Neural crest cell (in vitro differentiated cells): Measurements from ENCODE around the gene ODF4. TPM values are rescaled to one million over a fixed set of nuclear protein-coding genes. Genes with fewer than 3 reads are reported as not detected.
"Not testable (repeated sequence)": the region's sequence is repeated elsewhere in the genome, so short reads cannot be mapped to it uniquely, and the experiment has no call there.

Source experiments
- DNase-seq: peaks from one replicate; pipeline ENCODE4 v3.0.0; 2021; ENCODE audit warnings: low read depth, mixed read lengths, low spot score
- H3K27ac Mint-ChIP-seq: one replicate; pipeline ENCODE4 v1.8.0; 2021; ENCODE audit warnings: mild to moderate bottlenecking, mixed read lengths; ENCODE audit not compliant: unreplicated experiment
- H3K27me3 Mint-ChIP-seq: 2 replicates; pipeline ENCODE4 v1.8.0; 2021; ENCODE audit warnings: low read depth, mild to moderate bottlenecking, mixed read lengths
- H3K36me3 Mint-ChIP-seq: 2 replicates; pipeline ENCODE4 v1.8.0; 2021; ENCODE audit warnings: low read depth, mild to moderate bottlenecking, mixed read lengths
- H3K4me1 Mint-ChIP-seq: 2 replicates; pipeline ENCODE4 v1.8.0; 2021; ENCODE audit warnings: mixed read lengths
- H3K4me3 Mint-ChIP-seq: one replicate; pipeline ENCODE4 v1.8.0; 2021; ENCODE audit warnings: mild to moderate bottlenecking, mixed read lengths
- H3K9me3 Mint-ChIP-seq: 2 replicates; pipeline ENCODE4 v1.8.0; 2021; ENCODE audit warnings: mixed read lengths
- CTCF ChIP-seq: fragments of 200-600 bp; sonication (generic); conservative IDR thresholded peaks from 2 replicates; pipeline ENCODE4 v1.5.0; 2021; ENCODE audit warnings: antibody characterized with exemption, mild to moderate bottlenecking
- total RNA-seq: library from RNA; stranded (reverse); gene quantifications from 2 replicates; pipeline ENCODE4 v1.2.1, GENCODE V29; 2021

ODF4 gene
- total RNA-seq, 1 donor from 2014 or later = not detected

- TF ChIP-seq CTCF = no peak
- no peaks in the 10 kb centered on the region for H3K9me3 Mint-ChIP-seq
Measured at GRCh38 chr17:8392674-8393469, 53.2 kb downstream of the ODF4 start.

GRCh38 chr17:8393470-8394231 lies 54.0 kb downstream of the ODF4 start:
- Mint-ChIP-seq H3K4me3 (no peak overlapping the region), H3K4me1 (no peaks in the 10 kb centered on the region), H3K27ac (no peak overlapping the region), H3K27me3 (peaks cover 49% of the 10 kb centered on the region), H3K9me3 (no peaks in the 10 kb centered on the region), H3K36me3 (no peaks in the 10 kb centered on the region)
- DNase-seq = no peak
- no peak for TF ChIP-seq CTCF

More at GRCh38 chr17:8392674-8393469, 53.2 kb downstream of the ODF4 start:
- Mint-ChIP-seq H3K4me3 (no peak overlapping the region), H3K27ac (no peak overlapping the region), H3K4me1 (no peaks in the 10 kb centered on the region), H3K36me3 (no peaks in the 10 kb centered on the region), H3K27me3 (peaks cover 41% of the 10 kb centered on the region)
- no peak for DNase-seq

DNA sequence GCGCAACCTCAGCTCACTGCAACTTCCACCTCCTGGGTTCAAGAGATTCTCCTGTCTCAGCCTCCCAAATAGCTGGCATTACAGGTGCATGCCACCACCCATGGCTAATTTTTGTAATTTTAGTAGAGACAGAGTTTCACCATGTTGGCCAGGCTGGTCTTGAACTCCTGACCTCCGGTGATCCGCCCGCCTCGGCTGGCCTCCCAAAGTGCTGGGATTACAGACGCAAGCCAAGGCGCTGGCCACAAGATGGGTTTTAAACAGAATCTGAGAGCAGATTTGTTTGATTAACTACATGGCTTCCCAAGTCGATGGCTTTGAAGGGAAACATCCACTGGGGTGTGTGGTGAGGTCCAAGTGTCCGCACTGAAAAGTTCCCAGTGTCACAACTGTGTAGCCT lies 54.9 kb downstream of the ODF4 start:
- H3K27ac Mint-ChIP-seq, H3K9me3 Mint-ChIP-seq, H3K4me3 Mint-ChIP-seq, H3K36me3 Mint-ChIP-seq, DNase-seq, H3K4me1 Mint-ChIP-seq: not testable (repeated sequence)
- peaks cover 53% of the 10 kb centered on the region for H3K27me3 Mint-ChIP-seq

Other genes with a start within 250 kb of the ODF4 start
- gene ALOXE3, start 221.3 kb upstream of the ODF4 start, total RNA-seq = 0.09 TPM in 1 of 2 replicates, not detected in the other
- 0.41 and 0.56 TPM in 2 replicates for gene HES7, start 215.7 kb upstream of the ODF4 start, total RNA-seq
- 38.3 and 51.6 TPM in 2 replicates for gene PER1, start 187.4 kb upstream of the ODF4 start, total RNA-seq
- gene VAMP2, start 176.9 kb upstream of the ODF4 start, total RNA-seq = 47.2 and 49.7 TPM in 2 replicates
- gene TMEM107, start 163.5 kb upstream of the ODF4 start, total RNA-seq = 41.4 and 45.7 TPM in 2 replicates
- gene BORCS6, start 149.7 kb upstream of the ODF4 start, total RNA-seq = 5.5 and 5.6 TPM in 2 replicates
- gene AURKB, start 129.3 kb upstream of the ODF4 start, total RNA-seq = 176 and 186 TPM in 2 replicates
- gene CTC1, start 91.8 kb upstream of the ODF4 start, total RNA-seq = 39.7 and 44.8 TPM in 2 replicates
- gene PFAS, start 90.6 kb upstream of the ODF4 start, total RNA-seq = 201 and 217 TPM in 2 replicates
- 48.5 and 51.0 TPM in 2 replicates for gene RANGRF, start 51.2 kb upstream of the ODF4 start, total RNA-seq
- gene SLC25A35, start 44.4 kb upstream of the ODF4 start, total RNA-seq = 2.3 and 3.5 TPM in 2 replicates
- not detected in 2 replicates for gene ARHGEF15, start 29.6 kb upstream of the ODF4 start, total RNA-seq
- gene RPL26, start 43.4 kb downstream of the ODF4 start, total RNA-seq = 1,793 and 1,885 TPM in 2 replicates
- not detected in 2 replicates for gene RNF222, start 58.0 kb downstream of the ODF4 start, total RNA-seq
- 34.1 and 34.3 TPM in 2 replicates for gene NDEL1, start 96.0 kb downstream of the ODF4 start, total RNA-seq